Cardiac septum (tissue), 1 donor: ENCODE measurements around the gene CHD8. TPM values are rescaled to one million over a fixed set of nuclear protein-coding genes. Genes with fewer than 3 reads are reported as not detected.
"Not testable (repeated sequence)": the region's sequence is repeated elsewhere in the genome, so short reads cannot be mapped to it uniquely, and the experiment has no call there.

ENCODE experiments used
- DNase-seq: peaks from one replicate; pipeline ENCODE4 v3.0.0-alpha.2; 2020; ENCODE audit warnings: low spot score
- intact Hi-C: fragments of 100-400 bp; cut with DNase I; formaldehyde crosslinking; loops from one replicate; pipeline ENCODE4 v1.14.0; 2022
- long read RNA-seq: library from polyadenylated mRNA; unstranded; transcript quantifications from one replicate; pipeline ENCODE4 v2.0.0, GENCODE V29; 2021
- total RNA-seq: library from RNA; stranded (reverse); fragmentation: NEBNext Ultra II Directional; extraction: Animal tissue kit (Norgen Biotek cat#: 25700); gene quantifications from one replicate; pipeline ENCODE4 v1.2.1, GENCODE V29; 2021
- donor health status: DM: no; HTN: no; CAD: no.

The CHD8 gene
- total RNA-seq: 38.3 TPM
- long read RNA-seq, partial matches to known transcripts: 17 of 24 reads
- long read RNA-seq, other reads (novel, unspliced or antisense): 4 of 24 reads

GRCh38 chr14:21455912-21456667, at the start of gene CHD8:
Gene CHD8 (minus strand): TSS chr14:21456123. CDS start chr14:21431643, 24,480 bp downstream.
- peak; percentile 100 for DNase-seq
- intact Hi-C loops: loop anchor here (1.0 to 2.0 kb wide), 4 partner anchors 19 to 101 kb away; partner anchors contain the start of genes SUPT16H and TOX4

- intact Hi-C loops: no loop called here
- no peak for DNase-seq
Observed at GRCh38 chr14:21505012-21505553, 49.2 kb upstream of the CHD8 start.

- no peak for DNase-seq
- intact Hi-C loops: loop anchor here (5.0 kb wide), 1 partner anchor 54 kb away; no protein-coding TSS in a partner anchor
Observed at GRCh38 chr14:21503376-21503775, 47.5 kb upstream of the CHD8 start.

- no peak for DNase-seq
- intact Hi-C loops: loop anchor here (5.0 kb wide), 1 partner anchor 56 kb away; no protein-coding TSS in a partner anchor
Observed at GRCh38 chr14:21501568-21501967, 45.6 kb upstream of the CHD8 start.

- intact Hi-C loops: no loop called here
- no peak for DNase-seq
Observed at GRCh38 chr14:21498540-21499526, 42.9 kb upstream of the CHD8 start.

- no peak for DNase-seq
- intact Hi-C loops: no loop called here
Observed at GRCh38 chr14:21496453-21496852, 40.5 kb upstream of the CHD8 start.

GRCh38 chr14:21494902-21495762, 39.2 kb upstream of the CHD8 start:
- DNase-seq: no peak
- intact Hi-C loops: no loop called here

- DNase-seq: no peak
- intact Hi-C loops: no loop called here
Observed at GRCh38 chr14:21486640-21487087, 30.7 kb upstream of the CHD8 start.

- intact Hi-C loops: loop anchor here (1.0 to 5.0 kb wide), 2 partner anchors 21 to 35 kb away; partner anchors contain the start of genes CHD8 and METTL3
- peak; percentile 98 for DNase-seq
Observed at GRCh38 chr14:21476925-21477681, 21.2 kb upstream of the CHD8 start, which contains the start of the genes RAB2B and TOX4. Gene RAB2B (minus strand): TSS chr14:21476959. CDS start chr14:21476872, 87 bp downstream. Gene TOX4 (plus strand): TSS chr14:21477195. CDS start chr14:21477279, 84 bp downstream.

GRCh38 chr14:21476523-21476924, 20.6 kb upstream of the CHD8 start:
- intact Hi-C loops: loop anchor here (5.0 kb wide), 1 partner anchor 36 kb away; the partner anchor contains the start of gene METTL3
- peak; percentile 93 for DNase-seq

GRCh38 chr14:21475767-21476522, 20.0 kb upstream of the CHD8 start:
- intact Hi-C loops: loop anchor here (5.0 kb wide), 1 partner anchor 36 kb away; the partner anchor contains the start of gene METTL3
- DNase-seq: no peak

GRCh38 chr14:21467616-21468015, 11.7 kb upstream of the CHD8 start:
- DNase-seq: no peak
- intact Hi-C loops: no loop called here

- intact Hi-C loops: no loop called here
- DNase-seq: no peak
Observed at GRCh38 chr14:21455592-21455911, 371 bp downstream of the CHD8 start.

- intact Hi-C loops: no loop called here
- DNase-seq: no peak
Observed at GRCh38 chr14:21454843-21455544, 929 bp downstream of the CHD8 start.

GRCh38 chr14:21449899-21450216, 6.1 kb downstream of the CHD8 start:
- DNase-seq: no peak

GRCh38 chr14:21442657-21443056, 13.3 kb downstream of the CHD8 start:
- intact Hi-C loops: not testable (repeated sequence)

More at GRCh38 chr14:21449899-21450216, 6.1 kb downstream of the CHD8 start:
- intact Hi-C loops: no loop called here

GRCh38 chr14:21440859-21441258, 15.1 kb downstream of the CHD8 start:
- DNase-seq: no peak
- intact Hi-C loops: no loop called here

More at GRCh38 chr14:21442657-21443056, 13.3 kb downstream of the CHD8 start:
- not testable (repeated sequence) for DNase-seq
